ENCODE measurements around the gene RBM43. TPM values are rescaled to one million over a fixed set of nuclear protein-coding genes. Genes with fewer than 3 reads are reported as not detected.
A peak's percentile ranks its signal among the peaks of the same experiment; 100 is the strongest.
"Not testable (repeated sequence)": the region's sequence is repeated elsewhere in the genome, so short reads cannot be mapped to it uniquely, and the experiment has no call there.

The RBM43 gene
- total RNA-seq (2012; rRNA removed), result 2.8 and 5.0 TPM in 2 replicates

DNA sequence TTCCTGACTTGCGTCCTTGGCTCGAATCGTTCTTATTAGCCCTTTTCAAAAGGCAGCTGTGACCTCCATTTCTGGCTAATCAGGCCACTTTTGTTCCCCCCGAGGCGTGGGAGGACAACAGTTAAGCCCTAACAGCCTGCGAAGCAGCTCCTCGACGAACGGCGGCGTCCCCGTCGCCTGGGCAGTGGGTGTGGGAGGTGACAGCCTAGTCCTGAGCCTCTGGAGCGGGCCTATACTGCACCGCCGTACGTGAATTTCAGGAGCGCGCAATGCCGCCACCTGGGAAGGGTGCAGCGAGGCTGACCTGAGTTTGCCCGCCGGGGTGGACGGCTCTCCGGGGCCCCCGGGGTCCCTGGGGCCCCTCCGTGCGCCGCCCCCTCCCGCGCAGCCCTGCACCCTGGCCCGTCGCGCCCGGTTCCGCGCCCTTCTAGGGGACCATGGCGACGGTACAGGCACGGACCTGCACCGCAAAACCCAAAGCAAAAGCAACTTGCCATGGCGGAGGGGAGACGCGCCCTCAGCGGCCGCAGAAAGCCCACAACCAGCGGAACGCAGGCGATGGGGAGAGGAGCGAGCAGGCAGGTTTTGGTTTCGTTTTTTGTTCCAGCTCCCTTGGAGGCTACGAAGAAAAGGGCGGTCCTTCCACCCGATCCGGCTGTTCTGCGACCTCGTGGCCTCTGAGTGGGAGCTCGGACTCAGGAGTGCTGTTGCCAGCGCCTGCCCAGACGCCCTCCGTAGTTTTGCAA, at the start of gene RBM43:
RBM43 (minus strand) TSS at position 633 of the 746 bp plus-strand sequence; CDS start at position 497, 136 bp downstream.
- Histone ChIP-seq H3K4me1 (ENCODE audit: control insufficient read depth, insufficient read depth, low read length) (peaks cover 15% of the 10 kb centered on the region), H3K27me3 (ENCODE audit: control insufficient read depth, insufficient read depth, low read length) (no peaks in the 10 kb centered on the region), H3K9me3 (replicated peaks; ENCODE audit: low read length) (no peaks in the 10 kb centered on the region), H3K36me3 (ENCODE audit: insufficient read depth, low read length) (no peaks in the 10 kb centered on the region), H3K9ac (ENCODE audit: low read depth, low read length) (peak within 1 kb of the TSS; percentile 94), H3K4me3 (ENCODE audit: low read length) (peak within 1 kb of the TSS; percentile 88), H3K4me2 (ENCODE audit: low read length) (peak within 1 kb of the TSS; percentile 93)

DNA sequence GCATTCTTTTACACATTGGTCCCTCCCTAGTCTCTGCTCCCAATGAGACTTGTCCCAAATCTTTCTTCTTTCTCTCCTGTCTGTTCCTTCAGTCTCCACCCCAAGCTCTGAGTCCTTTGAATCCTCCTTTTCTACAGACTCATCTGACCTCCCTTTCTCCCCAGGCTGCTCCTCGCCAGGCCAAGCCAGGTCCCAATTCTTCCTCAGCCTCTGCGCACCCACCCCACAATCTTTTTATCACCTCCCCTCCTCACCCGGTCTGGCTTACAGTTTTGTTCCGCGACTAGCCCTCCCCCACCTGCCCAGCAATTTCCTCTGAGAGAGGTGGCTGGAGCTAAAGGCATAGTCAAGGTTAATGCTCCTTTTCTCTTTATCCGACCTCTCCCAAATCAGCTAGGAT, 48.6 kb upstream of the RBM43 start:
- not testable (repeated sequence) for H3K9ac ChIP-seq (ENCODE audit: low read depth, low read length); H3K4me3 ChIP-seq (ENCODE audit: low read length); H3K9me3 ChIP-seq (replicated peaks; ENCODE audit: low read length); H3K36me3 ChIP-seq (ENCODE audit: insufficient read depth, low read length); H3K4me2 ChIP-seq (ENCODE audit: low read length); H3K27me3 ChIP-seq (ENCODE audit: control insufficient read depth, insufficient read depth, low read length)
- peaks cover 10% of the 10 kb centered on the region for H3K4me1 ChIP-seq (ENCODE audit: control insufficient read depth, insufficient read depth, low read length)

DNA sequence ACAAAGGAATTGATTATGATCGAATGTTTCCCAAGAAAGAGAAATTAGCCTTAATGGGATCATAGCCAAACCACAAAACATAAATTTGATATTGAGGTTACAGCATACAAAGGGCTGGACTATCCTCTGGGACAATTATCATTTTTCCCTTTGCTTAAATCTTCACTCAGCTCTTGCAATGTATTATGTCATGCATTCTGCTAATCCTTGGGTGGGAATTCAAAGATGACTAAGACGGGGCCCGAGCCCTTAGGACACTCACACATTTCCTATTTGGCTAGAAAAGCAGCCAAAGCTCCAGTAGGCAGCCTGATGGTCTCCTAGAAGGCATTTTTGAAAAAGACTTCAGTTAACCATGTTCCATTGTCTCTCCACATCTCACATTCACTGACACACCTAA, 45.0 kb upstream of the RBM43 start:
- Histone ChIP-seq H3K4me3 (ENCODE audit: low read length) (no peak overlapping the region), H3K4me2 (ENCODE audit: low read length) (no peak overlapping the region), H3K9ac (ENCODE audit: low read depth, low read length) (no peak overlapping the region), H3K27me3 (ENCODE audit: control insufficient read depth, insufficient read depth, low read length) (no peaks in the 10 kb centered on the region), H3K4me1 (ENCODE audit: control insufficient read depth, insufficient read depth, low read length) (peaks cover 7% of the 10 kb centered on the region), H3K36me3 (ENCODE audit: insufficient read depth, low read length) (no peaks in the 10 kb centered on the region), H3K9me3 (replicated peaks; ENCODE audit: low read length) (no peaks in the 10 kb centered on the region)

DNA sequence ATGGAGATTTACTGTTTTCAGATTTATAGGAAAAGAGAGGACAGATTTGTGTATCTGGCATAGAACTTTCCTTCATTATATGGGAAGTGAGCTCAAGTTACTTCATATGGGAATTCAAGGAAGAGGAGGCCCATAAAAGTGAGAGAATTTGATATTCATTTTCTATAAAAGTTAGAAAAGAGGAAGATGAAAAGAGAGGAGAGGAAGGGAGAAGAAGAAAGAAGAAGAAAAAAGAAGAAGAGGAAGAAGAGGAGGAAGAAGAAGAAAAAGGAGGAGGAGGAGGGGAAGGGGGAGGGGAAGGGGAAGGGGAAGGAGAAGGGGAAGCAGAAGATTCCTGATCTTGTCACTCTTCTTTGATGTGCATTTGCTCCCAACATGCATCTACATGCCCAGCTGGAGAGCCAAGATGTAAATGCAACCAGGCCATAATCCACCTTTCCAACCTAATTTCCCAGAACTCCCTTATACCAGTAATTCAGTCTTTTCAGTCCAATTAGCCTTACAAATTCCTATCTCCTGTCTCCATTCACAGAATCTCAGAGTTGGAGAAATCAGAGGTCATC, 43.5 kb upstream of the RBM43 start:
- peaks cover 7% of the 10 kb centered on the region for H3K4me1 ChIP-seq (ENCODE audit: control insufficient read depth, insufficient read depth, low read length)
- no peaks in the 10 kb centered on the region for H3K36me3 ChIP-seq (ENCODE audit: insufficient read depth, low read length)

DNA sequence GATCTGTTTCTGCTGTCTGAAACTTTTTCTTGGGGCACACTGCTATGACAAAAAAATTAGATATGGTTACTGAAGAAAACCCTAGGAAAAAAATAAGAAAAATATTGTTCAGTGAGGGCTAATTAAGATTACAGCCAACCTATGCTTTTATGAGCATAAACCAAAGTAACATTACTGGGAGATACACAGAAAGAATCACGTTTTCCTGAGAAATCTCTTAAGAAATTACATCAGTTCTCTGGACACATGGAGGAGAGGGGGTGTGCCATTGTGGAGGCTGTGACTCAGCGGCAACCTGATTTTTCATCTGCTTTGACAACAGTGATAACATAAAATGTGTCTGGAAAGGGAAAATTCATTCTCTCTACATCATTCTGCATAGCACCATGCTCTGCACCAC, 41.2 kb upstream of the RBM43 start:
- H3K27me3 ChIP-seq (ENCODE audit: control insufficient read depth, insufficient read depth, low read length), result no peaks in the 10 kb centered on the region
- no peak overlapping the region for H3K9ac ChIP-seq (ENCODE audit: low read depth, low read length)
- H3K4me1 ChIP-seq (ENCODE audit: control insufficient read depth, insufficient read depth, low read length), result peaks cover 7% of the 10 kb centered on the region
- no peaks in the 10 kb centered on the region for H3K36me3 ChIP-seq (ENCODE audit: insufficient read depth, low read length)
- H3K9me3 ChIP-seq (replicated peaks; ENCODE audit: low read length), result no peaks in the 10 kb centered on the region
- no peak overlapping the region for H3K4me2 ChIP-seq (ENCODE audit: low read length)
- H3K4me3 ChIP-seq (ENCODE audit: low read length), result no peak overlapping the region

More for the DNA sequence above, 43.5 kb upstream of the RBM43 start:
- no peaks in the 10 kb centered on the region for H3K9me3 ChIP-seq (replicated peaks; ENCODE audit: low read length)
- H3K9ac ChIP-seq (ENCODE audit: low read depth, low read length), result no peak overlapping the region
- no peak overlapping the region for H3K4me3 ChIP-seq (ENCODE audit: low read length)
- no peaks in the 10 kb centered on the region for H3K27me3 ChIP-seq (ENCODE audit: control insufficient read depth, insufficient read depth, low read length)
- H3K4me2 ChIP-seq (ENCODE audit: low read length), result no peak overlapping the region

DNA sequence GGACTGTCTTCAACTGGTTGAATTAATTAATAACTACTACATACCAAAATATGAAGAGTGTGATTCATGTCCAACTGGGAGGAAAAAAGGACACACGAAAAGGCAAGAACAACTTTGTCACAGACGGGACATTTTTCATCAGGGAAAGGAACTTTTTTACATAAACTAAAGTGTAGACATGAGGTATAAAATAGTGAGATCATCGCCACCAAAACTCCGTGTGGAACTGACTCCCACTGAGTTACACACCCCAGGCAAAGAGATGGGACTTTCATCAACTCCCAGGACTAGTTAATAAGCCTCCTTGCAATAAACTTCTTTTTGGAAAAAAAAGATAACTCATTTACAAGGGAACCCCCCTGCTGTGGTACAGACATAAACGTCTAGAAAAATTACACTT, 40.7 kb upstream of the RBM43 start:
- Histone ChIP-seq H3K9ac (ENCODE audit: low read depth, low read length) (no peak overlapping the region), H3K4me2 (ENCODE audit: low read length) (no peak overlapping the region), H3K4me1 (ENCODE audit: control insufficient read depth, insufficient read depth, low read length) (peaks cover 7% of the 10 kb centered on the region), H3K36me3 (ENCODE audit: insufficient read depth, low read length) (no peaks in the 10 kb centered on the region), H3K9me3 (replicated peaks; ENCODE audit: low read length) (no peaks in the 10 kb centered on the region), H3K27me3 (ENCODE audit: control insufficient read depth, insufficient read depth, low read length) (no peaks in the 10 kb centered on the region), H3K4me3 (ENCODE audit: low read length) (no peak overlapping the region)

DNA sequence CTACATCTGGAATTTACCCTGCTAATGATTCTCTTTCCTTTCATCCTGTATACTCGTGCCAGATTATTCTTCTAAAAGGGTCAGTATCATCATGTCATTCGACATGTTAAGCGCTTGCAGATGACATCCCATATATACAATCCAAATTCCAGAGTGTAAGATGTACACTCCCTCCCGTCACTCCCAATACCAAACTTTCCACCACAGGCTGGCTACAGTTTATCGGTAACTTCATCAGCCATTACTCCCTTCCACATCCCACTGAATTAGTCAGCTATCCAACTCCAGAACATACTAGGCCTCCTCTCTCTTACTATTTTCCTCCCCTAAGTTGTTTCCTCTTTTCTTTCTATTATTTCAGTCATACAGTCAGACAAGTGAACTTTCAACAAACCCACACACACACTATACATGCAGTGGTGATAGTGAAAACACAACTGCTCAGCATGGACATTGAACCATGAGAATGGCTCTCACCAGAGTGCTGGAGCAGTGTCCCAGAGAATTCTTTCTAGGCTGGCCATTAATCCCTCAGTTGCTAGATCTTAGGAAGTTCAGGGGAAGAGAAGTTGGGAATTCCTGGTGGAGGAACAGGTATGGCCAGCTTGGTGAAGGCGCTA, 38.4 kb upstream of the RBM43 start:
- Histone ChIP-seq H3K4me1 (ENCODE audit: control insufficient read depth, insufficient read depth, low read length) (no peaks in the 10 kb centered on the region), H3K4me2 (ENCODE audit: low read length) (no peak overlapping the region), H3K4me3 (ENCODE audit: low read length) (no peak overlapping the region), H3K9me3 (replicated peaks; ENCODE audit: low read length) (no peaks in the 10 kb centered on the region), H3K9ac (ENCODE audit: low read depth, low read length) (no peak overlapping the region), H3K36me3 (ENCODE audit: insufficient read depth, low read length) (no peaks in the 10 kb centered on the region), H3K27me3 (ENCODE audit: control insufficient read depth, insufficient read depth, low read length) (no peaks in the 10 kb centered on the region)

DNA sequence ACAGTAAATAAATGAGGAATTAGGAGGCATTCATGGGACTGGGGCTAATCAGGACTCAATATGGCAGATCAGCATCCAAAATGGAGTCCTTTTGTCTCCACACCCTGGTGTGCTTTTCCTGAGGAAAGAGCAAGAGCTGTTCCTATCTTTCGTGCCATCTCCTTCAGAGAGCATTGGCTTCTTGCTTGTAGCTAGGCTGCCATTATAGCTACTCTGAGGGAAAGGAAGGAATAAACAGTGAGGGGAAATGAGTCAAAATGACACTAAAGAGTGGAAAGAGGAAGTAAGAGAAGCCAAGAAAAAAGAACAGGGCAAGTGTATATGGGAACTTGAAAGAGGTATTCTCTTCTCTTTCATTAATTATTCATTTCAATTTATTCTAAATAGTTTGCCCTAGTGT, 36.2 kb upstream of the RBM43 start:
- Histone ChIP-seq H3K36me3 (ENCODE audit: insufficient read depth, low read length) (no peaks in the 10 kb centered on the region), H3K27me3 (ENCODE audit: control insufficient read depth, insufficient read depth, low read length) (no peaks in the 10 kb centered on the region), H3K9me3 (replicated peaks; ENCODE audit: low read length) (no peaks in the 10 kb centered on the region), H3K4me3 (ENCODE audit: low read length) (no peak overlapping the region), H3K9ac (ENCODE audit: low read depth, low read length) (no peak overlapping the region), H3K4me2 (ENCODE audit: low read length) (no peak overlapping the region), H3K4me1 (ENCODE audit: control insufficient read depth, insufficient read depth, low read length) (no peaks in the 10 kb centered on the region)

DNA sequence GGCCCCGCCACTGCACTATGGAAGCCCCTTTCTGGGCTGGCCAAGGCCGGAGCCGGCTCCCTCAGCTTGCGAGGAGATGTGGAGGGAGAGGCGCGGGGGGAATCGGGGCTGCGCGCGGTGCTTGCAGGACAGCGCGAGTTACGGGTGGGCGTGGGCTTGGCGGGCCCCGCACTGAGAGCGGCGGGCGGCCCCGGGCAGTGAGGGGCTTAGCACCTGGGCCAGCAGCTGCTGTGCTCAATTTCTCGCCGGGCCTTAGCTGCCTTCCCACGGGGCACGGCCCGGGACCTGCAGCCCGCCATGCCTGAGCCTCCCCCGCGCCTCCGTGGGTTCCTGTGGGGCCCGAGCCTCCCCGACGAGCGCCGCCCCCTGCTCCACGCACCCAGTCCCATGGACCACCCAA, 34.3 kb upstream of the RBM43 start:
- H3K4me1 ChIP-seq (ENCODE audit: control insufficient read depth, insufficient read depth, low read length); H3K4me3 ChIP-seq (ENCODE audit: low read length); H3K9me3 ChIP-seq (replicated peaks; ENCODE audit: low read length); H3K36me3 ChIP-seq (ENCODE audit: insufficient read depth, low read length); H3K9ac ChIP-seq (ENCODE audit: low read depth, low read length); H3K27me3 ChIP-seq (ENCODE audit: control insufficient read depth, insufficient read depth, low read length); H3K4me2 ChIP-seq (ENCODE audit: low read length): not testable (repeated sequence)

DNA sequence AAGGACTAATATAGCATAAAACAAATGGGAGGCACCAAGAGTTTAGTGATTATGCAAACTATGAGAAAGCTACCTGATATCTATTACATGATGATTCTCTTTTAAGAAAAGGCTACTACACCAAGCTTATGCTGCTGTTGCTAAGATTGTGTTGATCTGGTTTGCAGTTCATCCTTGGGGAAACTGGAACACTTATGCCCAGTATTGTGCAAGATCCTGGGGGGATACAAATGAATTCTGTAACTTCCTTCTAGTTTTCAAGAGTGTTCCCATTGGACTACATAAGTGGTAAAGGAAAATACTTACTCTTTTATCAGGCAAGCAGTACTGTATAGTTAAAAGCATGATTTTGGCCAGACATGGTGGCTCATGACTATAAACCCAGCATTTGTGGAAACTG, 30.9 kb upstream of the RBM43 start:
- Histone ChIP-seq H3K4me1 (ENCODE audit: control insufficient read depth, insufficient read depth, low read length) (no peaks in the 10 kb centered on the region), H3K4me3 (ENCODE audit: low read length) (no peak overlapping the region), H3K4me2 (ENCODE audit: low read length) (no peak overlapping the region), H3K36me3 (ENCODE audit: insufficient read depth, low read length) (no peaks in the 10 kb centered on the region), H3K9me3 (replicated peaks; ENCODE audit: low read length) (no peaks in the 10 kb centered on the region), H3K27me3 (ENCODE audit: control insufficient read depth, insufficient read depth, low read length) (no peaks in the 10 kb centered on the region), H3K9ac (ENCODE audit: low read depth, low read length) (no peak overlapping the region)

DNA sequence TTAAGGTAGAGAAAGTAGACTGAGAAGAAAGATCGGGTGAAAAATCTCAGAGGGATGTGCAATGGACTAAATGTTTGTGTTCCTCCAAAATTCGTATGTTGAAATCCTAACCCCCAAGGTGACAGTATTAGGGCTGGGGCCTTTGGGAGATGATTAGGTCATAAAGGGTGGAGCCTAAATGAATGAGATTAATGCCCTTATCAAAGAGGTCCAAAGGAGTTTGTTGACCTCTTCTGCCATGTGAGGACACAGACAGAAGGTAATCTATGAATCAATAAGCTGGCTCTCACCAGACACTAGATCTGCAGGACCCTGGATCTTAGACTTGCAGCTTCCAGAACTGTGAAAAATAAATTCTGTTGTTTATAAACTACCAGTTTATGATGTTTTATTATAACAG, 30.5 kb upstream of the RBM43 start:
- Histone ChIP-seq H3K4me3 (ENCODE audit: low read length) (no peak overlapping the region), H3K4me1 (ENCODE audit: control insufficient read depth, insufficient read depth, low read length) (no peaks in the 10 kb centered on the region), H3K4me2 (ENCODE audit: low read length) (no peak overlapping the region), H3K36me3 (ENCODE audit: insufficient read depth, low read length) (no peaks in the 10 kb centered on the region), H3K9ac (ENCODE audit: low read depth, low read length) (no peak overlapping the region), H3K9me3 (replicated peaks; ENCODE audit: low read length) (no peaks in the 10 kb centered on the region), H3K27me3 (ENCODE audit: control insufficient read depth, insufficient read depth, low read length) (no peaks in the 10 kb centered on the region)

DNA sequence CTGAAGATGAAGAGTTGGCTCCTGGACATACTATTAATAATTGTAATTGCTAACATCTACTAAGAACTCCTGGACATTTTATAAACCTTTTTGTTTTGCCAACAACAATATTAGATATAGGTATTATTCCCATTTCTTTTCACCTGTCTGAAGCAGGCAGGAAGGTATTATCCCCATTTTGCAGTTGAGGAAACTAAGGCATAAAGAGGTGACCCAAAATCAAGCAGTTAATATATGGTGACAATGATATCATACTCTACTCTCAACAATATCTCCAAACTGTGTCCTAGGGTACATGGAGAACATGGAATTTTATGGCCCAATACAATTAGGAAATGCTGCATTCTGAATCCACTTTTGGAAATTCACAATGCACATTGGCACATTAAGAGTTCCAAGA, 29.6 kb upstream of the RBM43 start:
- Histone ChIP-seq H3K36me3 (ENCODE audit: insufficient read depth, low read length) (no peaks in the 10 kb centered on the region), H3K27me3 (ENCODE audit: control insufficient read depth, insufficient read depth, low read length) (no peaks in the 10 kb centered on the region), H3K9ac (ENCODE audit: low read depth, low read length) (no peak overlapping the region), H3K4me1 (ENCODE audit: control insufficient read depth, insufficient read depth, low read length) (no peaks in the 10 kb centered on the region), H3K9me3 (replicated peaks; ENCODE audit: low read length) (no peaks in the 10 kb centered on the region), H3K4me2 (ENCODE audit: low read length) (no peak overlapping the region), H3K4me3 (ENCODE audit: low read length) (no peak overlapping the region)
